Measurements from ENCODE around the gene ZNF121.
"Not testable (repeated sequence)": the region's sequence is repeated elsewhere in the genome, so short reads cannot be mapped to it uniquely, and the experiment has no call there.

Gene ZNF121

GRCh38 chr19:9610484-9611113 lies 26.3 kb upstream of the ZNF121 start:
- DNase-seq (ENCODE audit: low read depth, low spot score): no peak
- no peak overlapping the region for H3K9ac ChIP-seq (ENCODE audit: insufficient read length, low read depth)
- TF ChIP-seq SUZ12 (IDR thresholded peaks at IDR 0.05; ENCODE audit: extremely low read depth, insufficient read depth, insufficient read length): no peak
- TF ChIP-seq YY1 (IDR thresholded peaks at IDR 0.05; ENCODE audit: insufficient read depth, insufficient read length): no peak
- TF ChIP-seq ZNF274 (IDR thresholded peaks at IDR 0.05; ENCODE audit: low read depth, low read length): no peak
- peaks cover 72% of the 10 kb centered on the region for H3K36me3 ChIP-seq (ENCODE audit: insufficient read depth, insufficient read length, low read length)
- no peaks in the 10 kb centered on the region for H3K27me3 ChIP-seq (ENCODE audit: insufficient read depth, insufficient read length)
- no peak overlapping the region for H3K4me3 ChIP-seq (ENCODE audit: insufficient read length, low read depth)
- H3K9me3 ChIP-seq (ENCODE audit: insufficient read depth, low read length): peaks cover 55% of the 10 kb centered on the region
- H3K4me1 ChIP-seq (ENCODE audit: insufficient read depth, insufficient read length): no peaks in the 10 kb centered on the region

DNA sequence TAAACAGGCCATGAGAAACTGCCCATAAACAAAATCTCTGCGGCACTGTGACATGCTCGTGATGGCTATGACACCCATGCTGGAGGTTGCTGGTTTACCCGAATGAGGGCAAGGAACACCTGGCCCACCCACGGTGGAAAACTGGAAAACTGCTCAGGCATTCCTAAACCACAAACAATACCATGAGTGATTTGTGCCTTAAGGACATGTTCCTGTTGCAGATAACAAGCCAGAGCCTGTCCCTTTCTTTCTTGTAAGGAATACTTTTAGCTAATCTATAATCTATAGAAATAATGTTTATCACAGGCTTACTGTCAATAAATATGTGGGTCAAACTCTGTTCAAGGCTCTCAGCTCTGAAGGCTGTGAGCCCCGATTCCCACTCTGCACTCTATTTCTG lies 24.6 kb upstream of the ZNF121 start:
- H3K9me3 ChIP-seq (ENCODE audit: insufficient read depth, low read length): peaks cover 49% of the 10 kb centered on the region
- no peaks in the 10 kb centered on the region for H3K4me1 ChIP-seq (ENCODE audit: insufficient read depth, insufficient read length)
- H3K4me3 ChIP-seq (ENCODE audit: insufficient read length, low read depth): no peak overlapping the region
- H3K27me3 ChIP-seq (ENCODE audit: insufficient read depth, insufficient read length): no peaks in the 10 kb centered on the region
- DNase-seq (ENCODE audit: low read depth, low spot score): no peak
- TF ChIP-seq YY1 (IDR thresholded peaks at IDR 0.05; ENCODE audit: insufficient read depth, insufficient read length) (no peak), SUZ12 (IDR thresholded peaks at IDR 0.05; ENCODE audit: extremely low read depth, insufficient read depth, insufficient read length) (no peak), ZNF274 (IDR thresholded peaks at IDR 0.05; ENCODE audit: low read depth, low read length) (no peak)
- no peak overlapping the region for H3K9ac ChIP-seq (ENCODE audit: insufficient read length, low read depth)
- peaks cover 55% of the 10 kb centered on the region for H3K36me3 ChIP-seq (ENCODE audit: insufficient read depth, insufficient read length, low read length)

DNA sequence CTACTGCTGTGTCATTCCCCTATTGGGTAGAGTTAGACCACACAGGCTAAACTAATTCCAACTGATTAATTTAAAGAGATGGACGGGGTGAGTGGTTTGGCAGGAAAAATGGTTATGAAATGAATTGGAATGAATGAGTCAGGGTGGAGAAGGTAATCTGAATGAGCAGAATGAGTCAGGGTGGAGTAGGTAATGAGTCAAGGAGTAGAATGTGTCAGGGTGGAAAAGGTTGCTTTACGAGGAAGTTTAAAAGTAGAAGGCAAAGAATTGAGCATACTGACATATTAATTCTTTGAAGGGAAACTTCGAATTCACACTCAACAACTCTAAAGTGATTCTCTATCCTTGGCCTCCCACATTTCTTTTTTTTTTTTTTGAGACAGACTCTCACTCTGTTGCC lies 12.7 kb upstream of the ZNF121 start:
- no peak for DNase-seq (ENCODE audit: low read depth, low spot score)
- H3K4me1 ChIP-seq (ENCODE audit: insufficient read depth, insufficient read length): no peaks in the 10 kb centered on the region
- no peak for TF ChIP-seq ZNF274 (IDR thresholded peaks at IDR 0.05; ENCODE audit: low read depth, low read length)
- no peak for TF ChIP-seq YY1 (IDR thresholded peaks at IDR 0.05; ENCODE audit: insufficient read depth, insufficient read length)
- TF ChIP-seq SUZ12 (IDR thresholded peaks at IDR 0.05; ENCODE audit: extremely low read depth, insufficient read depth, insufficient read length): no peak
- no peaks in the 10 kb centered on the region for H3K36me3 ChIP-seq (ENCODE audit: insufficient read depth, insufficient read length, low read length)
- peaks cover 14% of the 10 kb centered on the region; the same call in 1 of the 2 replicates for H3K9me3 ChIP-seq (ENCODE audit: insufficient read depth, low read length)
- no peak overlapping the region for H3K4me3 ChIP-seq (ENCODE audit: insufficient read length, low read depth)
- no peaks in the 10 kb centered on the region for H3K27me3 ChIP-seq (ENCODE audit: insufficient read depth, insufficient read length)
- H3K9ac ChIP-seq (ENCODE audit: insufficient read length, low read depth): no peak overlapping the region

DNA sequence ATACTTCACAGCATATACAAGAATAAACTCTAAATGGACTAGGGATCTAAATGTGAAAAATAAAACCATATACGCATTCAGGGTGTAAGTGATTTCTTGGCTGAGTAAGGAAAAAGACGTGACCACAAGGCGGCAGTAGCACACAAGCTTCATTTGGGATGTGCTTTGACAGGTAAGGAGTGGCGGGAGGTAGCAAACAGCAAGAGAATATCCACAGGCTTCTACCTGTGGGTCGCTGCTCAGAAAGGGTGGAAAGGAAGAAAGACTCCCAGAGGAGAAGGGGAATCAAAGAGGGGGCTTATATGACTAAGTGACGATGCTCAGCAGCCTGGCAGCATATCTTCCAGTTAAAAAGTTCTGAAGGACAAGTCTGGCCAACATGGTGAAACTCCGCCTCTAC lies 2.5 kb upstream of the ZNF121 start:
- TF ChIP-seq SUZ12 (IDR thresholded peaks at IDR 0.05; ENCODE audit: extremely low read depth, insufficient read depth, insufficient read length) (no peak), YY1 (IDR thresholded peaks at IDR 0.05; ENCODE audit: insufficient read depth, insufficient read length) (no peak), ZNF274 (IDR thresholded peaks at IDR 0.05; ENCODE audit: low read depth, low read length) (no peak)
- Histone ChIP-seq H3K9me3 (ENCODE audit: insufficient read depth, low read length) (peaks cover 8% of the 10 kb centered on the region), H3K27me3 (ENCODE audit: insufficient read depth, insufficient read length) (no peaks in the 10 kb centered on the region), H3K4me1 (ENCODE audit: insufficient read depth, insufficient read length) (peaks cover 3% of the 10 kb centered on the region), H3K9ac (ENCODE audit: insufficient read length, low read depth) (no peak overlapping the region), H3K4me3 (ENCODE audit: insufficient read length, low read depth) (no peak overlapping the region), H3K36me3 (ENCODE audit: insufficient read depth, insufficient read length, low read length) (peaks cover 14% of the 10 kb centered on the region)
- peak; percentile 73 for DNase-seq (ENCODE audit: low read depth, low spot score)

DNA sequence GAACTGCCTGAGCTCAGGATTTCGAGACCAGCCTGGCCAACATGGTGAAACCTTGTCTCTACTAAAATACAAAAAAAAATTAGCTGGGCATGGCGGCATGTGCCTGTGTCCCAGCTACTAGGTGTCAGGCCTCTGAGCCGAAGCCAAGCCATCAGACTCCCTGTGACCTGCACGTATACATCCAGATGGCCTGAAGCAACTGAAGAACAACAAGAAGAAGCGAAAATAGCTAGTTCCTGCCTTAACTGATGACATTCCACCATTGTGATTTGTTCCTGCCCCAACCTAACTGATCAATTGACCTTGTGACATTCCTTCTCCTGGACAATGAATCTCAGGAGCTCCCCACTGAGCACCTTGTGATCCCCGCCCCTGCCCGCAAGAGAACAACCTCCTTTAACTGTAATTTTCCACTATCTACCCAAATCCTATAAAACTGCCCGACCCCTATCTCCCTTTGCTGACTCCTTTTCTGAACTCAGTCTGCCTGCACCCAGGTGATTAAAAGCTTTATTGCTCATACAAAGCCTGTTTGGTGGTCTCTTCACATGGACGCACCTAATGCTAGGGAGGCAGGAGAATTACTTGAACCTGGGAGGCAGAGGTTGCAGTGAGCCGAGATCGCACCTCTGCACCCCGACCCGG lies 2.1 kb downstream of the ZNF121 start:
- DNase-seq (ENCODE audit: low read depth, low spot score); H3K27me3 ChIP-seq (ENCODE audit: insufficient read depth, insufficient read length); H3K4me1 ChIP-seq (ENCODE audit: insufficient read depth, insufficient read length): not testable (repeated sequence)
- peak overlapping the region; percentile 37 for H3K9ac ChIP-seq (ENCODE audit: insufficient read length, low read depth)
- peak overlapping the region; percentile 59 for H3K4me3 ChIP-seq (ENCODE audit: insufficient read length, low read depth)
- H3K36me3 ChIP-seq (ENCODE audit: insufficient read depth, insufficient read length, low read length): peaks cover 46% of the 10 kb centered on the region
- H3K9me3 ChIP-seq (ENCODE audit: insufficient read depth, low read length): peaks cover 53% of the 10 kb centered on the region

GRCh38 chr19:9580728-9581127 lies 3.6 kb downstream of the ZNF121 start:
- Histone ChIP-seq H3K9ac (ENCODE audit: insufficient read length, low read depth) (no peak overlapping the region), H3K4me3 (ENCODE audit: insufficient read length, low read depth) (no peak overlapping the region), H3K4me1 (ENCODE audit: insufficient read depth, insufficient read length) (no peaks in the 10 kb centered on the region), H3K9me3 (ENCODE audit: insufficient read depth, low read length) (peaks cover 68% of the 10 kb centered on the region), H3K27me3 (ENCODE audit: insufficient read depth, insufficient read length) (no peaks in the 10 kb centered on the region), H3K36me3 (ENCODE audit: insufficient read depth, insufficient read length, low read length) (peaks cover 51% of the 10 kb centered on the region)
- no peak for DNase-seq (ENCODE audit: low read depth, low spot score)
- TF ChIP-seq YY1 (IDR thresholded peaks at IDR 0.05; ENCODE audit: insufficient read depth, insufficient read length) (no peak), ZNF274 (IDR thresholded peaks at IDR 0.05; ENCODE audit: low read depth, low read length) (no peak), SUZ12 (IDR thresholded peaks at IDR 0.05; ENCODE audit: extremely low read depth, insufficient read depth, insufficient read length) (no peak)

DNA sequence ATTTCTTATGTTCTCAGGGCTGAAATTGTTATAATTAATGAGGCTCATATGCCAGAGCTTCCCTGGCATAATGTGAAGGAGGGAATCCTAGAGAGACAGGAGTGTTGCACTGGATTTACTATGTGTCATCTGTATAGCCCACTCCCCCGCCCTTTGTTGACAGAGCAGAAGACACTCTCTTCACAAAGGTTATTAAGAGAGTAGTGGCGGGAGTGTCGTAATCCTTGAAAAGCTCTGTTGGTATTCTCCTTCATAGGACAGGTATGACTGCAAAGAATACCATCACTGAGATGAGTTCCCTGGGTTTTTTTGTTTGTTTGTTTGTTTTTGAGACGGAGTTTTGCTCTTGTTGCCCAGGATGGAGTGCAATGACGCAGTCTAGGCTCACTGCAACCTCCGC lies 14.0 kb downstream of the ZNF121 start:
- DNase-seq (ENCODE audit: low read depth, low spot score): no peak
- no peak overlapping the region for H3K4me3 ChIP-seq (ENCODE audit: insufficient read length, low read depth)
- no peaks in the 10 kb centered on the region for H3K4me1 ChIP-seq (ENCODE audit: insufficient read depth, insufficient read length)
- peaks cover 100% of the 10 kb centered on the region for H3K9me3 ChIP-seq (ENCODE audit: insufficient read depth, low read length)
- no peak for TF ChIP-seq YY1 (IDR thresholded peaks at IDR 0.05; ENCODE audit: insufficient read depth, insufficient read length)
- no peak for TF ChIP-seq SUZ12 (IDR thresholded peaks at IDR 0.05; ENCODE audit: extremely low read depth, insufficient read depth, insufficient read length)
- TF ChIP-seq ZNF274 (IDR thresholded peaks at IDR 0.05; ENCODE audit: low read depth, low read length): no peak
- no peak overlapping the region for H3K9ac ChIP-seq (ENCODE audit: insufficient read length, low read depth)
- H3K36me3 ChIP-seq (ENCODE audit: insufficient read depth, insufficient read length, low read length): peaks cover 71% of the 10 kb centered on the region
- no peaks in the 10 kb centered on the region for H3K27me3 ChIP-seq (ENCODE audit: insufficient read depth, insufficient read length)

Measured in NT2/D1 (cell line).